ENCODE data around the gene UBE2L5. TPM values are rescaled to one million over a fixed set of nuclear protein-coding genes. Genes with fewer than 3 reads are reported as not detected.

Gene UBE2L5
- total and polyA plus RNA-seq, 2 of the 13 experiments (the other 11 are each of a cell fraction or from before 2014, with no cell fraction given), result 0.13 TPM; not detected in 1

DNA sequence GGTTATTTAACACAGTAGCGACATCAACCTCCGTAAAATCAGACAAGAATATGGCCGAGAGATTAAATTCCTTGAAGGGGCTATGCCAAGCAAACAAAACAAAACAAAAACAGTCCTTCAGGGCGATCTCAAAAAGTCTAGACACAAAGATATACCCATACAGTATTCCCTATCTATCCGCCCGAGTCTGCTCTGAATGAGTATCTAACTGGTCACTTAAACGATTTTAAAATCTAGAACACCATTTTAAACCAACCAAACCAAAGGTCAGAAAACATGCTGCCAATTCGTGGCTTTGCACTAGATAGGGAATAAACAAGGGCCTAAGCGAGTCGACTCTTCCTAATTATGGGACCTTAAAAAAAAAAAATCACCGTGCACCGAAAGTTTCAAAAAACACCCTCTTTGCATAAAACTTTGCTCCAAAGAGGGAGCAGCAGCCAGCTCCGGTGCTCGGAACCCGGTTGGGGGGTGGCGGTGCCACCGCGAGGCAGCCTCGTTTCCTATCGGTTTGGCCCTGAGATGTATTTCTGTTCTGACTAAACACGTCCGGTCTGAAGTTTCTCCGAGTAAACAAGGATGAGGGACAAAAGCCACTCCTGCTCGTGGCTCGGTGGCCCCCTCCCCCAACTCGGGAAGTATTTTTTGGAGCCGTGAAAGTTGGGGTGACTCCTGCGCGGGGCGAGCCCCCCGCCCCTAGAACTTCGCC lies 41.6 kb downstream of the UBE2L5 start (continued):
- TF ChIP-seq, protein P1, sequence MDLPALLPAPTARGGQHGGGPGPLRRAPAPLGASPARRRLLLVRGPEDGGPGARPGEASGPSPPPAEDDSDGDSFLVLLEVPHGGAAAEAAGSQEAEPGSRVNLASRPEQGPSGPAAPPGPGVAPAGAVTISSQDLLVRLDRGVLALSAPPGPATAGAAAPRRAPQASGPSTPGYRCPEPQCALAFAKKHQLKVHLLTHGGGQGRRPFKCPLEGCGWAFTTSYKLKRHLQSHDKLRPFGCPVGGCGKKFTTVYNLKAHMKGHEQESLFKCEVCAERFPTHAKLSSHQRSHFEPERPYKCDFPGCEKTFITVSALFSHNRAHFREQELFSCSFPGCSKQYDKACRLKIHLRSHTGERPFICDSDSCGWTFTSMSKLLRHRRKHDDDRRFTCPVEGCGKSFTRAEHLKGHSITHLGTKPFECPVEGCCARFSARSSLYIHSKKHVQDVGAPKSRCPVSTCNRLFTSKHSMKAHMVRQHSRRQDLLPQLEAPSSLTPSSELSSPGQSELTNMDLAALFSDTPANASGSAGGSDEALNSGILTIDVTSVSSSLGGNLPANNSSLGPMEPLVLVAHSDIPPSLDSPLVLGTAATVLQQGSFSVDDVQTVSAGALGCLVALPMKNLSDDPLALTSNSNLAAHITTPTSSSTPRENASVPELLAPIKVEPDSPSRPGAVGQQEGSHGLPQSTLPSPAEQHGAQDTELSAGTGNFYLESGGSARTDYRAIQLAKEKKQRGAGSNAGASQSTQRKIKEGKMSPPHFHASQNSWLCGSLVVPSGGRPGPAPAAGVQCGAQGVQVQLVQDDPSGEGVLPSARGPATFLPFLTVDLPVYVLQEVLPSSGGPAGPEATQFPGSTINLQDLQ (CRISPR knock-in tag; IDR thresholded peaks at IDR 0.05), result no peak
- TF ChIP-seq, protein P2, sequence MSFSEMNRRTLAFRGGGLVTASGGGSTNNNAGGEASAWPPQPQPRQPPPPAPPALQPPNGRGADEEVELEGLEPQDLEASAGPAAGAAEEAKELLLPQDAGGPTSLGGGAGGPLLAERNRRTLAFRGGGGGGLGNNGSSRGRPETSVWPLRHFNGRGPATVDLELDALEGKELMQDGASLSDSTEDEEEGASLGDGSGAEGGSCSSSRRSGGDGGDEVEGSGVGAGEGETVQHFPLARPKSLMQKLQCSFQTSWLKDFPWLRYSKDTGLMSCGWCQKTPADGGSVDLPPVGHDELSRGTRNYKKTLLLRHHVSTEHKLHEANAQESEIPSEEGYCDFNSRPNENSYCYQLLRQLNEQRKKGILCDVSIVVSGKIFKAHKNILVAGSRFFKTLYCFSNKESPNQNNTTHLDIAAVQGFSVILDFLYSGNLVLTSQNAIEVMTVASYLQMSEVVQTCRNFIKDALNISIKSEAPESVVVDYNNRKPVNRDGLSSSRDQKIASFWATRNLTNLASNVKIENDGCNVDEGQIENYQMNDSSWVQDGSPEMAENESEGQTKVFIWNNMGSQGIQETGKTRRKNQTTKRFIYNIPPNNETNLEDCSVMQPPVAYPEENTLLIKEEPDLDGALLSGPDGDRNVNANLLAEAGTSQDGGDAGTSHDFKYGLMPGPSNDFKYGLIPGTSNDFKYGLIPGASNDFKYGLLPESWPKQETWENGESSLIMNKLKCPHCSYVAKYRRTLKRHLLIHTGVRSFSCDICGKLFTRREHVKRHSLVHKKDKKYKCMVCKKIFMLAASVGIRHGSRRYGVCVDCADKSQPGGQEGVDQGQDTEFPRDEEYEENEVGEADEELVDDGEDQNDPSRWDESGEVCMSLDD (CRISPR knock-in tag; IDR thresholded peaks at IDR 0.05; ENCODE audit: borderline replicate concordance), result peak; percentile 73; the same call in 1 of the 2 replicates
- TF ChIP-seq ZNF619 (CRISPR knock-in tag; IDR thresholded peaks at IDR 0.05) (no peak), PHF21A (CRISPR knock-in tag; IDR thresholded peaks at IDR 0.05) (0 out of 2 replicates have a peak, but pooled peaks have one; percentile 32), NFKBIZ (CRISPR knock-in tag; IDR thresholded peaks at IDR 0.05) (no peak), POLR2AphosphoS2 (IDR thresholded peaks at IDR 0.05; ENCODE audit: low read depth, low read length) (0 out of 2 replicates have a peak, but pooled peaks have one; percentile 52), BCL6 (CRISPR knock-in tag; IDR thresholded peaks at IDR 0.05) (0 out of 2 replicates have a peak, but pooled peaks have one; percentile 9), MAFK (conservative IDR thresholded peaks at IDR 0.05 in 1 of 2, IDR thresholded peaks at IDR 0.05 in 1 of 2; ENCODE audit: low read length in 2 of 2) (no peak), HNF4A (CRISPR knock-in tag; IDR thresholded peaks at IDR 0.05) (0 out of 2 replicates have a peak, but pooled peaks have one; percentile 4), ZNF614 (CRISPR knock-in tag; IDR thresholded peaks at IDR 0.05; ENCODE audit: borderline replicate concordance) (no peak)
- TF ChIP-seq, protein P3, sequence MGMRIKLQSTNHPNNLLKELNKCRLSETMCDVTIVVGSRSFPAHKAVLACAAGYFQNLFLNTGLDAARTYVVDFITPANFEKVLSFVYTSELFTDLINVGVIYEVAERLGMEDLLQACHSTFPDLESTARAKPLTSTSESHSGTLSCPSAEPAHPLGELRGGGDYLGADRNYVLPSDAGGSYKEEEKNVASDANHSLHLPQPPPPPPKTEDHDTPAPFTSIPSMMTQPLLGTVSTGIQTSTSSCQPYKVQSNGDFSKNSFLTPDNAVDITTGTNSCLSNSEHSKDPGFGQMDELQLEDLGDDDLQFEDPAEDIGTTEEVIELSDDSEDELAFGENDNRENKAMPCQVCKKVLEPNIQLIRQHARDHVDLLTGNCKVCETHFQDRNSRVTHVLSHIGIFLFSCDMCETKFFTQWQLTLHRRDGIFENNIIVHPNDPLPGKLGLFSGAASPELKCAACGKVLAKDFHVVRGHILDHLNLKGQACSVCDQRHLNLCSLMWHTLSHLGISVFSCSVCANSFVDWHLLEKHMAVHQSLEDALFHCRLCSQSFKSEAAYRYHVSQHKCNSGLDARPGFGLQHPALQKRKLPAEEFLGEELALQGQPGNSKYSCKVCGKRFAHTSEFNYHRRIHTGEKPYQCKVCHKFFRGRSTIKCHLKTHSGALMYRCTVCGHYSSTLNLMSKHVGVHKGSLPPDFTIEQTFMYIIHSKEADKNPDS (CRISPR knock-in tag; IDR thresholded peaks at IDR 0.05), result no peak
- TF ChIP-seq, protein P4, sequence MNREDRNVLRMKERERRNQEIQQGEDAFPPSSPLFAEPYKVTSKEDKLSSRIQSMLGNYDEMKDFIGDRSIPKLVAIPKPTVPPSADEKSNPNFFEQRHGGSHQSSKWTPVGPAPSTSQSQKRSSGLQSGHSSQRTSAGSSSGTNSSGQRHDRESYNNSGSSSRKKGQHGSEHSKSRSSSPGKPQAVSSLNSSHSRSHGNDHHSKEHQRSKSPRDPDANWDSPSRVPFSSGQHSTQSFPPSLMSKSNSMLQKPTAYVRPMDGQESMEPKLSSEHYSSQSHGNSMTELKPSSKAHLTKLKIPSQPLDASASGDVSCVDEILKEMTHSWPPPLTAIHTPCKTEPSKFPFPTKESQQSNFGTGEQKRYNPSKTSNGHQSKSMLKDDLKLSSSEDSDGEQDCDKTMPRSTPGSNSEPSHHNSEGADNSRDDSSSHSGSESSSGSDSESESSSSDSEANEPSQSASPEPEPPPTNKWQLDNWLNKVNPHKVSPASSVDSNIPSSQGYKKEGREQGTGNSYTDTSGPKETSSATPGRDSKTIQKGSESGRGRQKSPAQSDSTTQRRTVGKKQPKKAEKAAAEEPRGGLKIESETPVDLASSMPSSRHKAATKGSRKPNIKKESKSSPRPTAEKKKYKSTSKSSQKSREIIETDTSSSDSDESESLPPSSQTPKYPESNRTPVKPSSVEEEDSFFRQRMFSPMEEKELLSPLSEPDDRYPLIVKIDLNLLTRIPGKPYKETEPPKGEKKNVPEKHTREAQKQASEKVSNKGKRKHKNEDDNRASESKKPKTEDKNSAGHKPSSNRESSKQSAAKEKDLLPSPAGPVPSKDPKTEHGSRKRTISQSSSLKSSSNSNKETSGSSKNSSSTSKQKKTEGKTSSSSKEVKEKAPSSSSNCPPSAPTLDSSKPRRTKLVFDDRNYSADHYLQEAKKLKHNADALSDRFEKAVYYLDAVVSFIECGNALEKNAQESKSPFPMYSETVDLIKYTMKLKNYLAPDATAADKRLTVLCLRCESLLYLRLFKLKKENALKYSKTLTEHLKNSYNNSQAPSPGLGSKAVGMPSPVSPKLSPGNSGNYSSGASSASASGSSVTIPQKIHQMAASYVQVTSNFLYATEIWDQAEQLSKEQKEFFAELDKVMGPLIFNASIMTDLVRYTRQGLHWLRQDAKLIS (CRISPR knock-in tag; IDR thresholded peaks at IDR 0.05), result 0 out of 2 replicates have a peak, but pooled peaks have one; percentile 48
- TF ChIP-seq, protein P5, sequence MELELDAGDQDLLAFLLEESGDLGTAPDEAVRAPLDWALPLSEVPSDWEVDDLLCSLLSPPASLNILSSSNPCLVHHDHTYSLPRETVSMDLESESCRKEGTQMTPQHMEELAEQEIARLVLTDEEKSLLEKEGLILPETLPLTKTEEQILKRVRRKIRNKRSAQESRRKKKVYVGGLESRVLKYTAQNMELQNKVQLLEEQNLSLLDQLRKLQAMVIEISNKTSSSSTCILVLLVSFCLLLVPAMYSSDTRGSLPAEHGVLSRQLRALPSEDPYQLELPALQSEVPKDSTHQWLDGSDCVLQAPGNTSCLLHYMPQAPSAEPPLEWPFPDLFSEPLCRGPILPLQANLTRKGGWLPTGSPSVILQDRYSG (CRISPR knock-in tag; IDR thresholded peaks at IDR 0.05), result 0 out of 2 replicates have a peak, but pooled peaks have one; percentile 38

Measured in HepG2 (cell line).